Kidney epithelial cell (primary cell): ENCODE results near the gene TMEFF1. TPM values are rescaled to one million over a fixed set of nuclear protein-coding genes. Genes with fewer than 3 reads are reported as not detected.

Experiments
- DNase-seq: peaks from one replicate; pipeline ENCODE4 v3.0.0-alpha.2; 2010; ENCODE audit warnings: low read depth
- H3K27me3 ChIP-seq: 2 replicates; pipeline ENCODE4 v1.6.0; 2011; ENCODE audit warnings: low read length; ENCODE audit not compliant: control insufficient read depth, insufficient read depth
- H3K36me3 ChIP-seq: 2 replicates; pipeline ENCODE4 v1.5.1; 2011; ENCODE audit warnings: low read length; ENCODE audit not compliant: control insufficient read depth, insufficient read depth
- H3K4me3 ChIP-seq: 2 replicates; pipeline ENCODE4 v1.5.1; 2011; ENCODE audit warnings: low read depth, mild to moderate bottlenecking, control low read depth, low read length
- CTCF ChIP-seq: IDR thresholded peaks from 2 replicates; pipeline ENCODE4 v1.5.1; 2011; ENCODE audit warnings: mild to moderate bottlenecking, moderate library complexity, low read length, control low read depth, inconsistent platforms; ENCODE audit not compliant: insufficient read depth, poor library complexity, severe bottlenecking
- total RNA-seq: library from RNA; depleted of rRNA; stranded (reverse); fragments of >200 nt; gene quantifications from 2 replicates; pipeline ENCODE4 v1.2.3, GENCODE V29; 2015

TMEFF1 gene
- total RNA-seq, 1 donor from 2014 or later = 23.4 TPM

DNA sequence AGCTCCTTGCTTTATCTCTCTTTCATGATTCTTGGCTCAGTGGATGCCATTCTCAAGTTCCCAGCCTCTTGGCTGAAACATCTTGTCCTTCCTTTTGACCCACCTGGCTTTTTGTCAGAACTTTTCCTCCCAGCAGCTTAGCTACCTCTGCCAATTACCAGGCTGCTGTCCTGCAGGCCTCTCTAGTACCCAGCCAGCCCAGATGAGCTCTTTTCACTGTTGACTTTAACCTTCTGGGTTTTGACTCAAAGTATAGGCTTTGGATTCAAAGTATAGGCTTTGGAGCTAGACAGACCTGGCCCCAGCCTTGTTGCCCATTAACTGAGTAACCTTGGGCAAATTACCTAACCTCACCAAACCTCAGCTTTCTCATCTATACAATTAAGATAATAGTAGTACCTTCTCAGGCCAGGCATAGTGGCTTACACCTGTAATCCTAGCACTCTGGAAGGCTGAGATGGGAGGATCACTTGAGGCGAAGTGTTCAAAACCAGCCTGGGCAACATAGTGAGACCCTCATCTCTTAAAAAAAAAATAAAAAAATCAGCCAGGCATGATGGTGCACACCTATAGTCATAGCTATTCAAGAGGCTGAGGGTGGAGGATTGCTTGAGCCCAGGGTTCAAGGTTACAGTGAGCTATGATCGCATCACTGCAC, 6.6 kb upstream of the TMEFF1 start:
- DNase-seq = no peak
- H3K36me3 ChIP-seq = no peaks in the 10 kb centered on the region
- H3K4me3 ChIP-seq = no peak overlapping the region
- H3K27me3 ChIP-seq = no peaks in the 10 kb centered on the region
- TF ChIP-seq CTCF = no peak

DNA sequence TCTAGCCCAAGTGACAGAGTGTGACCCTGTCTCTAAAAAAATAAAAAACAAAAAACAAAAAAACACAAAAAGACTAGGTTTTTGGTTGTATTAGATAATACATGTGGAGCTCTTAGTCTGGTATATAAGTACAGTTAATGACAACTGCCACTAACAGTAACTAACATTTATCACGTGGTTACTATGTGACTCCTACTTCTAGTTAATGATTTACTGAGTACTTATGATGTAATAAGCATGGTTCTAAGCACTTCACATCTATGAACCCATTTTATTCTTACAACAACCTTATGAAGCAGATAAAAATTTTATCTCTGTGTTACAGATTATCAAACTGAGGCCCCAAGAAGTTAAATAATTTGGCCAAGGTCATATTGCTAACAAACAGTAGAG, 6.1 kb upstream of the TMEFF1 start:
- no peaks in the 10 kb centered on the region for H3K36me3 ChIP-seq
- DNase-seq = no peak
- no peaks in the 10 kb centered on the region for H3K27me3 ChIP-seq
- H3K4me3 ChIP-seq = no peak overlapping the region
- TF ChIP-seq CTCF = no peak

DNA sequence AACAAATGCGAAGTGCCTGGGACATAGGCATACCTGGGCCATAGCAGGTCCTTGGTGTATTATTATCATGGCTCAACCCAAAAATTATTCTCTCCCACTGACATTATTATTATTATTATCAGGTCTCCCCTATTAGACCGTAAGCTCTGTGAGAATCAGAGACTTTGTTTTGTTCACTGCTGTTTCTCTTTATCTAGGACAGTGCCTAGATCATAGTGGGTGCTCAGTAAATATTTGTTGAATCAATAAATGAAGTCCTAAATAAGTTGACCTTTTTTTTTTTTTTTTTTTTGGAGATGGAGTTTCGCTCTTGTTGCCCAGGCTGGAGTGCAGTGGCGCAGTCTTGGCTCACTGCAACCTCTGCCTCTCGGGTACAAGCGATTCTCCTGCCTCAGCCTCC, 4.9 kb upstream of the TMEFF1 start:
- H3K36me3 ChIP-seq = no peaks in the 10 kb centered on the region
- no peak for TF ChIP-seq CTCF
- H3K27me3 ChIP-seq = no peaks in the 10 kb centered on the region
- DNase-seq = no peak
- no peak overlapping the region for H3K4me3 ChIP-seq

DNA sequence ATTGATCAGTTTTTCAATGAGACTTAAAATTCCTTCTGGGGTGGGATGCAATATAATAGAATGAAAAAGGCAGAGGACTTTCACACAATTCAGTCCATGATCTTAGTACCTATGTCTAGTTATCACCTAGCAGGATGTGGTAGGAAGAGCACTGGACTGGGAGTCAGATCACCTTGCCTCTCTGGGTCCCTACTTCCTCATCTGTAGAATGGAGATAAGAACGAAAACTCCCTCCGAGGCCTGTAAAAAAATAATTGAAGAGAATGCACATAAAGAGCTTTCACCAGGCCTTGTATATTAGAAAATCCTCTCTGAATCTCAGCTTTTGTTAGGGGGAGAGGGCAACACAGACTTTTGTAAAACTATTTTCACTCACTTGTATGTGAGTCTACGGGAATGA, 681 bp upstream of the TMEFF1 start:
- no peak for TF ChIP-seq CTCF
- Histone ChIP-seq H3K36me3 (no peaks in the 10 kb centered on the region), H3K4me3 (no peak overlapping the region), H3K27me3 (no peaks in the 10 kb centered on the region)
- DNase-seq = no peak

GRCh38 chr9:100473276-100474081, 530 bp downstream of the TMEFF1 start:
- Histone ChIP-seq H3K27me3 (no peaks in the 10 kb centered on the region), H3K36me3 (no peaks in the 10 kb centered on the region), H3K4me3 (peak overlapping the region; percentile 70)
- no peak for TF ChIP-seq CTCF
- no peak for DNase-seq
